Fibroblast of villous mesenchyme (primary cell): ENCODE results near the gene MAPKAPK2. TPM values are rescaled to one million over a fixed set of nuclear protein-coding genes. Genes with fewer than 3 reads are reported as not detected.
A peak's percentile ranks its signal among the peaks of the same experiment; 100 is the strongest.

Experiments
- DNase-seq: peaks from one replicate; pipeline ENCODE4 v3.0.0-alpha.2; 2010; ENCODE audit warnings: low read depth
- H3K4me3 ChIP-seq: 2 replicates; pipeline ENCODE4 v1.5.1; 2011; ENCODE audit warnings: low read depth, mild to moderate bottlenecking, low read length
- total RNA-seq: library from RNA; depleted of rRNA; stranded (reverse); fragments of >200 nt; gene quantifications from 2 replicates; pipeline ENCODE4 v1.2.3, GENCODE V29; 2012
- TF ChIP-seq, protein P1 (sequence below): IDR thresholded peaks from 2 replicates; pipeline ENCODE4 v1.5.1; 2012; ENCODE audit warnings: low read depth, mild to moderate bottlenecking, low read length; ENCODE audit not compliant: insufficient read depth

Gene MAPKAPK2
- total RNA-seq, 1 donor = 45.3 TPM

DNA sequence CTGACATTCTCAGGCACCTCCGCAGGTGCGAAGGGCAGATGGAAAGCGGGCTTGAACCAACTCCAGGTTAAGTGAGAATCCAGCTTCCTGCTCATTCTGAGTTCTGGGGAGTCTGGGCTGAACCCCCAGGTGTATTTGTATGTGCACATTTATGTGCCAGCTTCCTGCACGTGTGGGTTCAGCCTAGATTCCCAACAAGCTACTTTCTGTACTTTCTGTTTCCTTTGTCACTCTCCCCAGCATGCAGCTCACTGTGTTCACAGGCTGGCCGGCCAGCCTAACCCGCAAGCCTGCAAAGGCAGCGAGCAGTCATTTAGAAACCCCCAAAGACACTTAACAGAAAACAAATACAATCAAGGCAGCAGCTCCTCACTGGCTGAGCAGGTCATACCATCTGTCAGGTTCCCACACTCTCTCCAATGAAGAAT, 84.6 kb downstream of the MAPKAPK2 start:
- TF ChIP-seq, protein P1, sequence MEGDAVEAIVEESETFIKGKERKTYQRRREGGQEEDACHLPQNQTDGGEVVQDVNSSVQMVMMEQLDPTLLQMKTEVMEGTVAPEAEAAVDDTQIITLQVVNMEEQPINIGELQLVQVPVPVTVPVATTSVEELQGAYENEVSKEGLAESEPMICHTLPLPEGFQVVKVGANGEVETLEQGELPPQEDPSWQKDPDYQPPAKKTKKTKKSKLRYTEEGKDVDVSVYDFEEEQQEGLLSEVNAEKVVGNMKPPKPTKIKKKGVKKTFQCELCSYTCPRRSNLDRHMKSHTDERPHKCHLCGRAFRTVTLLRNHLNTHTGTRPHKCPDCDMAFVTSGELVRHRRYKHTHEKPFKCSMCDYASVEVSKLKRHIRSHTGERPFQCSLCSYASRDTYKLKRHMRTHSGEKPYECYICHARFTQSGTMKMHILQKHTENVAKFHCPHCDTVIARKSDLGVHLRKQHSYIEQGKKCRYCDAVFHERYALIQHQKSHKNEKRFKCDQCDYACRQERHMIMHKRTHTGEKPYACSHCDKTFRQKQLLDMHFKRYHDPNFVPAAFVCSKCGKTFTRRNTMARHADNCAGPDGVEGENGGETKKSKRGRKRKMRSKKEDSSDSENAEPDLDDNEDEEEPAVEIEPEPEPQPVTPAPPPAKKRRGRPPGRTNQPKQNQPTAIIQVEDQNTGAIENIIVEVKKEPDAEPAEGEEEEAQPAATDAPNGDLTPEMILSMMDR = no peak

DNA sequence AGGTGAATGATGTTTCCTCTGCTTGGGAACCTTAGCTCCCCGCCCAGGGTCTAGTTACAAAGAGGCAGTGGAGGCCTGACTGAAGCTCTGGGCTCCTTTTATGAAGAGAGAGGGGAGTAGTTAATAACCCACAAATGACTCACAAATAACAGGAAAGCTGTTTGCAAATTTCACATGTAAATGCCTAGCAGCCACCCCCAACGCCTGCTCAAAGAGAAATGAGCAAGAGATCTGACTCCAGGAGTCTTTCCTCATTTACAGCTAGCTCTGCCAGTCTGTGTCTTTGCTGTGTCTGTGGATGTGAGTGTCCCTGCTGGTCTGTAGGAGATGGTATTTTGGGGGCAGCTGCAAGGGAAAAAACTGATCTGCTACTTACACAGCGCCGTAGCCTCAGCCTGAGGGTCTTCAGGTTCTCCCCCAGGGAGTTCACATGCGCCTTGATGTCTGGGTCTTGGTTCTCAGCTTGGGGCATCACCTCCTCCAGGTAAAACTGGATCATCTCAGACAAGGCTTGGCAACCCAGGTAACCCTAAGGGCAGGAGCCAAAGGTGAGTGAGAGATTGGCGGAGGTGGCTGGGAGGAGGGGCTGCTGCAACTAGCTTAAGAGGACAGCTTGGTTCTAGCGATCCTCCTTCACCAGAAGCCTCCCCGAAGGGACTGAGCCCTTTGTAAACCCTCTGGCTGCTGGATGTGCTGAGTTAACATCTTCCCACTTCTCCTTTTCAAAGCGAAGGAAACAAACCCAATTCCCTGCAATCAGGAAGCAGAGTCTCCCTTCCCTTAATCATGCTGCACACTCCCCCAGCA, 86.0 kb downstream of the MAPKAPK2 start, which contains the start of gene IL19:
Gene IL19, plus strand, starts transcription at position 243 of the 807 bp plus-strand sequence. CDS start 65,890 bp downstream, outside the sequence.
- peak; percentile 54 for DNase-seq
- TF ChIP-seq, protein P1 = no peak
- no peak within 1 kb of the TSS for H3K4me3 ChIP-seq

More for the DNA sequence above, 84.6 kb downstream of the MAPKAPK2 start:
- no peak overlapping the region for H3K4me3 ChIP-seq
- no peak for DNase-seq

DNA sequence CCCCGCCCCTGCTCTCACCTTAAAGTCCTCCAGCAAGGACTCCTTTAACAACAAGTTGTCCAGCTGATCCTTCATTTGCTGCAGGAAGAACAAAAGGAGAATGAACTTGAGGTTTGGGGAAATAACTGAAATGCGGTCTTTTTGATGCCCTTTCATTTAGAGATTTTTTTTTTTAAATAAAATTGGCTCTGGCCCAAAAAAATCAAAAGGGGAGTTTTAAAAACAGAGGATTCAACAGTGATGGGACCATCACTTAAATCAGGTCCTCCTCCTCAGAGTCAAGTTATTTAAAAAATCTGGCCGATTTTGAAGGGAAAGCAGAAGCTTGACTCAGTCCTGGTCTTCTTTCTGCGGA, 86.6 kb downstream of the MAPKAPK2 start:
- TF ChIP-seq, protein P1 = no peak
- no peak overlapping the region for H3K4me3 ChIP-seq
- DNase-seq = no peak

DNA sequence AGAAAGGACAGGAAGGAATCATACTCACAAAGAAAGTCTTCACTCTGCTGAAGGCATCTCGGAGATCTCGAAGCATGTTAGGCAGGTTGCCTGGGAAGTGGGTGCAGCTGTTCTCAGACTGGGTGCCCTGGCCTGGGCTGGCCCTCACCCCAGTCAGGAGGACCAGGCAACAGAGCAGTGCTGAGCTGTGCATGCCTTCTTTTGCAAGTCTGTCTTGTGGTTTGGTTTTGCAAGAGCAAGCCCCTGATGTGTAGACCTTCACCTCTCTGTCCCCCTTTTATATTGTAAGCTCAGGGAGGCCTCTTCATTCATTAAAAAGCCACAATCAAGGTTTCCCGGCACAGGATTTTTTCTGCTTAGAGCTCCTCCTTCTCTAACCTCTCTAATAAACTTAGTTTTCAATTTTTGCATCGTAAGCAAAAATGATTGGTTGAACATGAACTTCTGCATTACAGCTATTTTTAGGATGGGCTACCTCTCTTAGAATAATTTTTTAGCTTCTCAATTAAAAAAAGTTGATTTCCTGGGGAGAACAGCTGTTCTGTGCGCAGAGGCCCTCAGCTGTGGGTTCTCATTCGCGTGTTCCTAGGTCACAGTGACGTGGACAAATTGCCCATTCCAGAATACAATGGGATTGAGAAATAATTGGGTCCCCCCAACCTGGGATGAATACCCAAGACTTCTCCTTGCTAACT, 87.7 kb downstream of the MAPKAPK2 start, which contains the start of gene IL10:
Gene IL10, minus strand, starts transcription at position 252 of the 695 bp plus-strand sequence. Its CDS starts 59 bp downstream, at position 193.
- peak; percentile 10 for DNase-seq
- TF ChIP-seq, protein P1 = no peak
- H3K4me3 ChIP-seq = no peak within 1 kb of the TSS

DNA sequence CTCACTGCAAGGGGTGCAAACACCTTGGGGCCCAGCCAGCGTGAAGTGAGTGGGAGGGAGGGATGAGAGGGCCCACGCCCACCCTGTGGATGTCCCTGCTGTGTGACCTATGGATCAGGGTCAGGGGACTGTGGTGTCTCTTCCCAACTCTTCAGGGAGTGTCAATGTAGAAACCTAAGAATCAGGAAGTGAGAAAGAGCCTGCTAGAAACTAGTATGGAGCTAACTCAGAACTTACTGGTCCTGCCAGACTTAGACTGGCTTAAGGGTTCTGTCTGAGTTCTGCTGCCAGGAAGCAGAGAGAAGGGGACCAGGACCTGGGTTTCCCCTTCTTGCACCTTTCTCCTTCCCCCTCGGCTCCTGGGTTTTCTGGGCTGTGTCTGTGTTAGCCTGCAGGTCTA, 89.4 kb downstream of the MAPKAPK2 start:
- H3K4me3 ChIP-seq = no peak overlapping the region
- TF ChIP-seq, protein P1 = no peak
- no peak for DNase-seq

DNA sequence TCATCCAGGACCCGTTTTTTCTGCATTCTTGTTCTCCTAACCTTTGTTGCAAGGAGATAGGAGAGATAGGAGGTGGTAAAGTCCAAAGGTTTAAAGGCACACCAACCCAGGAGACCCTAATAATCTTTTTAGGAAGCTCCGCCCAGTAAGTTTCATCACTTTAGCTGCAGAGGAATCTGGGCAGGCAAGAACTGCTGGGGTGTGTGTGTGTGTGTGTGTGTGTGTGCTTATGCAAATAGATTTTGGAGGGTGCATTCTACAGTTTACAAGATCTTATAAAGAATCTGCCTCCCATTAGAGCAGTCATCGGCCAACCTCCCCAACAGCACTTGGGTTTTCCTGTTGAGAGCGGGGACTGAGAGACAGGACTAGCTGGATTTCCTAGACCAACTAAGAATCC, 91.5 kb downstream of the MAPKAPK2 start:
- TF ChIP-seq, protein P1 = no peak

More for the DNA sequence above, 91.5 kb downstream of the MAPKAPK2 start:
- no peak overlapping the region for H3K4me3 ChIP-seq
- DNase-seq = peak; percentile 22
